ENCODE measurements around the gene CLECL1.

The CLECL1 gene

GRCh38 chr12:9710584-9711375 is 22.1 kb downstream of the CLECL1 start:
- no peaks in the 10 kb centered on the region for H3K79me2 ChIP-seq (ENCODE audit: low read length)
- no peaks in the 10 kb centered on the region for H3K9me2 ChIP-seq (replicated peaks; ENCODE audit: insufficient read depth, low read length)
- no peak for TF ChIP-seq EZH2phosphoT487 (IDR thresholded peaks at IDR 0.05; ENCODE audit: low read length)
- TF ChIP-seq EZH2 (optimal IDR thresholded peaks at IDR 0.05; ENCODE audit: low read depth, low read length) = no peak
- TF ChIP-seq CTCF (IDR thresholded peaks at IDR 0.05; ENCODE audit: low read length) = no peak
- no peak overlapping the region for H3K9ac ChIP-seq (ENCODE audit: low read length)
- H4K20me1 ChIP-seq (ENCODE audit: insufficient read depth, low read length) = no peaks in the 10 kb centered on the region
- H3K4me2 ChIP-seq (ENCODE audit: low read depth, low read length) = no peak overlapping the region
- no peaks in the 10 kb centered on the region for H3K36me3 ChIP-seq (replicated peaks; ENCODE audit: insufficient read depth, low read length)
- H3K4me1 ChIP-seq (ENCODE audit: low read length) = peaks cover 44% of the 10 kb centered on the region
- H3K27me3 ChIP-seq (replicated peaks; ENCODE audit: insufficient read depth, low read length) = no peaks in the 10 kb centered on the region
- no peak overlapping the region for H3K4me3 ChIP-seq (ENCODE audit: low read length)
- no peaks in the 10 kb centered on the region for H3K9me3 ChIP-seq (replicated peaks; ENCODE audit: insufficient read depth, low read length)
- H3F3A ChIP-seq (ENCODE audit: insufficient read depth, low read length) = peaks cover 11% of the 10 kb centered on the region
- H2AFZ ChIP-seq (ENCODE audit: low read length) = no peak overlapping the region
- no peak for DNase-seq
- no peak overlapping the region for H3K27ac ChIP-seq (ENCODE audit: low read length)

GRCh38 chr12:9708853-9709252 is 24.0 kb downstream of the CLECL1 start:
- Histone ChIP-seq H3K79me2 (ENCODE audit: low read length) (no peaks in the 10 kb centered on the region), H2AFZ (ENCODE audit: low read length) (no peak overlapping the region), H3F3A (ENCODE audit: insufficient read depth, low read length) (peaks cover 11% of the 10 kb centered on the region), H3K4me1 (ENCODE audit: low read length) (peaks cover 44% of the 10 kb centered on the region), H3K9me3 (replicated peaks; ENCODE audit: insufficient read depth, low read length) (no peaks in the 10 kb centered on the region), H3K36me3 (replicated peaks; ENCODE audit: insufficient read depth, low read length) (no peaks in the 10 kb centered on the region), H3K27me3 (replicated peaks; ENCODE audit: insufficient read depth, low read length) (no peaks in the 10 kb centered on the region), H3K4me3 (ENCODE audit: low read length) (no peak overlapping the region), H3K27ac (ENCODE audit: low read length) (no peak overlapping the region), H3K9me2 (replicated peaks; ENCODE audit: insufficient read depth, low read length) (no peaks in the 10 kb centered on the region), H3K9ac (ENCODE audit: low read length) (no peak overlapping the region), H4K20me1 (ENCODE audit: insufficient read depth, low read length) (no peaks in the 10 kb centered on the region), H3K4me2 (ENCODE audit: low read depth, low read length) (no peak overlapping the region)
- DNase-seq = no peak
- TF ChIP-seq CTCF (IDR thresholded peaks at IDR 0.05; ENCODE audit: low read length) = no peak
- TF ChIP-seq EZH2 (optimal IDR thresholded peaks at IDR 0.05; ENCODE audit: low read depth, low read length) = no peak
- TF ChIP-seq EZH2phosphoT487 (IDR thresholded peaks at IDR 0.05; ENCODE audit: low read length) = no peak

- DNase-seq = peak; percentile 70
- no peaks in the 10 kb centered on the region for H3K36me3 ChIP-seq (replicated peaks; ENCODE audit: insufficient read depth, low read length)
- peak overlapping the region; percentile 4; the same call in 1 of the 2 replicates for H3K27ac ChIP-seq (ENCODE audit: low read length)
- no peak overlapping the region for H3K4me2 ChIP-seq (ENCODE audit: low read depth, low read length)
- TF ChIP-seq CTCF (IDR thresholded peaks at IDR 0.05; ENCODE audit: low read length) (peak; percentile 80), EZH2 (optimal IDR thresholded peaks at IDR 0.05; ENCODE audit: low read depth, low read length) (no peak)
- no peaks in the 10 kb centered on the region for H3K79me2 ChIP-seq (ENCODE audit: low read length)
- H3K9me2 ChIP-seq (replicated peaks; ENCODE audit: insufficient read depth, low read length) = no peaks in the 10 kb centered on the region
- peaks cover 11% of the 10 kb centered on the region for H3F3A ChIP-seq (ENCODE audit: insufficient read depth, low read length)
- peaks cover 44% of the 10 kb centered on the region for H3K4me1 ChIP-seq (ENCODE audit: low read length)
- H3K4me3 ChIP-seq (ENCODE audit: low read length) = no peak overlapping the region
- no peak overlapping the region for H3K9ac ChIP-seq (ENCODE audit: low read length)
- peak overlapping the region; percentile 33 for H2AFZ ChIP-seq (ENCODE audit: low read length)
- no peaks in the 10 kb centered on the region for H3K27me3 ChIP-seq (replicated peaks; ENCODE audit: insufficient read depth, low read length)
- no peaks in the 10 kb centered on the region for H3K9me3 ChIP-seq (replicated peaks; ENCODE audit: insufficient read depth, low read length)
- H4K20me1 ChIP-seq (ENCODE audit: insufficient read depth, low read length) = no peaks in the 10 kb centered on the region
These were observed 24.8 kb downstream of the CLECL1 start for GRCh38 chr12:9707864-9708808.

Measured in MM.1S (cell line).